Measurements from ENCODE around the gene CUL1. TPM values are rescaled to one million over a fixed set of nuclear protein-coding genes. Genes with fewer than 3 reads are reported as not detected.
A peak's percentile ranks its signal among the peaks of the same experiment; 100 is the strongest.

CUL1 gene
- total and polyA plus RNA-seq, 4 donors, result 22.9 to 56.5 (median 32.8) TPM

DNA sequence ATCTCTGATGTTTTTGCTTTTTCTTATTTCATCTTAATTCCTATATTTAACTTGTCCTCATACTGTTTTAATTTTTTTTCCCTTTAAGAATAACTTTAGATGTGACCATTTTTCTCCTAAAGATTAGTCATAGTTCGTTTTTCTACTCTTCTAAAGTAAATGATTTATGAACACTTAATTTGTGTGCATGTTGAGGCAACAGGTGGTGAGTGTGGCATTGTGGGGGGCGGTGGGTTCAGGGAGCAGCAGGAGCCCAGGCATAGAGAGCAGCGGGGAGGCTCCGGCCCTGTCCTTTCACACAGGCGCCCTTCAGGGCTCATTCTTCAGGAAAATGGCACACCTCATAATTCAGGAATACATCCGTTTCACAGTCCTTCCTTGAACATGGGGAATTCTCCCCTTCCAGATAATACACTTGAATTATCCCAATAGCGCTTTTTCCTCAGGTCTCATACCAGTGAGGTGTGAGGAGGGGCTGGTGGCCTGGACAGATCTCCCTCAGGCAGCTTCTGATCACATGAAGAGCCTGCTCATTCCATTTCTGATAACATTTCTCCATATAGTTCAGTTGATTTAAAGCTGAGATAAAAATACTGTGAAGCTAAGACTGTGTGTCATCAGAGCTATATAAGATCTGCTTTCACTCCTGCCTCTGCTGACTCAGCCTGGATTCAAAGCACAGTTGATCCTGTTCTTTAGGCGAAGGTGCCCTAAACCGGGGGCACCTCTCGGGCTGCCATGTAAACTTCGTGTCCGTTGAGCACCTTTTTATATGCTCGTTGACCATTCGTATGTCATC, 40.2 kb downstream of the CUL1 start:
- TF ChIP-seq, protein P1, sequence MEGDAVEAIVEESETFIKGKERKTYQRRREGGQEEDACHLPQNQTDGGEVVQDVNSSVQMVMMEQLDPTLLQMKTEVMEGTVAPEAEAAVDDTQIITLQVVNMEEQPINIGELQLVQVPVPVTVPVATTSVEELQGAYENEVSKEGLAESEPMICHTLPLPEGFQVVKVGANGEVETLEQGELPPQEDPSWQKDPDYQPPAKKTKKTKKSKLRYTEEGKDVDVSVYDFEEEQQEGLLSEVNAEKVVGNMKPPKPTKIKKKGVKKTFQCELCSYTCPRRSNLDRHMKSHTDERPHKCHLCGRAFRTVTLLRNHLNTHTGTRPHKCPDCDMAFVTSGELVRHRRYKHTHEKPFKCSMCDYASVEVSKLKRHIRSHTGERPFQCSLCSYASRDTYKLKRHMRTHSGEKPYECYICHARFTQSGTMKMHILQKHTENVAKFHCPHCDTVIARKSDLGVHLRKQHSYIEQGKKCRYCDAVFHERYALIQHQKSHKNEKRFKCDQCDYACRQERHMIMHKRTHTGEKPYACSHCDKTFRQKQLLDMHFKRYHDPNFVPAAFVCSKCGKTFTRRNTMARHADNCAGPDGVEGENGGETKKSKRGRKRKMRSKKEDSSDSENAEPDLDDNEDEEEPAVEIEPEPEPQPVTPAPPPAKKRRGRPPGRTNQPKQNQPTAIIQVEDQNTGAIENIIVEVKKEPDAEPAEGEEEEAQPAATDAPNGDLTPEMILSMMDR (IDR thresholded peaks at IDR 0.05; ENCODE audit: control extremely low read depth, extremely low read depth), result no peak
- no peak overlapping the region for H3K27ac ChIP-seq (ENCODE audit: low read depth in 1 of 2, low read length in 1 of 2)
- 91 to 94% methylated on average over 14 of the region's 14 CpGs for WGBS, 2 donors
- no peak overlapping the region for H3K9ac ChIP-seq (ENCODE audit: insufficient read depth in 1 of 2, low read length in 2 of 2)
- peaks cover 8 to 34% (median 24%) of the 10 kb centered on the region in 4 donors for H3K36me3 ChIP-seq (ENCODE audit: control insufficient read depth in 4 of 4, insufficient read depth in 4 of 4, low read length in 4 of 4)
- DNase-seq (no peak), ATAC-seq (ENCODE audit: insufficient read depth, low FRiP score) (no peak)
- no peaks in the 10 kb centered on the region for H3K27me3 ChIP-seq (ENCODE audit: control insufficient read depth in 3 of 3, insufficient read depth in 3 of 3, low read length in 2 of 3)
- no peak overlapping the region for H3K4me3 ChIP-seq
- H3K9me3 ChIP-seq (ENCODE audit: control insufficient read depth in 4 of 4, insufficient read depth in 3 of 4, low read length in 3 of 4), result no peaks in the 10 kb centered on the region
- peaks cover 0 to 1% (median 0%) of the 10 kb centered on the region in 5 donors for H3K4me1 ChIP-seq (ENCODE audit: control insufficient read depth in 5 of 5, insufficient read depth in 5 of 5, low read length in 5 of 5)

DNA sequence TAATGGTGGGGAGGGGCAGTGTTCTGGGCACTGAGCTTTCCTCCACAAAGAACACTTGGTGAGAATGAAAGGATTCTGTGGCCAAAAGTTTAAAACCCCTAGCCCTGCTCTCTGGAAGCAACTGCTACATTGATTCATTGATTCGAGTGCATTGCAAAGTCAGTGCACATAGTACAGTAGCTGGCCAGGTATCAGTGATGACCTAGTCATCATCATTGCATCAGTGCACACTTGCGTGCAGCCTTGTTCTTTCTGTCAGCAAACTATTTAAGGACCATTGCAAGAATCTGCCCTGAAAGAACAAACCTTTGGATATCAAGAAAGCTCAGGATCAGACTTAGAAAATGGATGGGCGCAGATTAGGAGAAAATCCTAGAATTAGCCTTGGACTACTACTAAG, 47.4 kb downstream of the CUL1 start:
- no peak overlapping the region for H3K27ac ChIP-seq (ENCODE audit: low read depth in 1 of 2, low read length in 1 of 2)
- 88 to 92% methylated on average over 3 of the region's 3 CpGs for WGBS, 2 donors
- no peak for DNase-seq

GRCh38 chr7:148747274-148747673, 48.6 kb downstream of the CUL1 start:
- H3K9me3 ChIP-seq (ENCODE audit: control insufficient read depth in 4 of 4, insufficient read depth in 3 of 4, low read length in 3 of 4), result no peaks in the 10 kb centered on the region
- peaks cover 0 to 10% (median 5%) of the 10 kb centered on the region in 4 donors for H3K36me3 ChIP-seq (ENCODE audit: control insufficient read depth in 4 of 4, insufficient read depth in 4 of 4, low read length in 4 of 4)
- ATAC-seq (ENCODE audit: insufficient read depth, low FRiP score) (no peak), DNase-seq (peak; percentile 35 to 41 (median 37))
- TF ChIP-seq, protein P1 (IDR thresholded peaks at IDR 0.05; ENCODE audit: control extremely low read depth, extremely low read depth), result no peak
- H3K4me3 ChIP-seq, result no peak overlapping the region
- H3K9ac ChIP-seq (ENCODE audit: insufficient read depth in 1 of 2, low read length in 2 of 2), result no peak overlapping the region
- H3K27me3 ChIP-seq (ENCODE audit: control insufficient read depth in 3 of 3, insufficient read depth in 3 of 3, low read length in 2 of 3), result no peaks in the 10 kb centered on the region
- WGBS, 2 donors, result 46 to 58% methylated on average over 3 of the region's 3 CpGs
- H3K4me1 ChIP-seq (ENCODE audit: control insufficient read depth in 5 of 5, insufficient read depth in 5 of 5, low read length in 5 of 5), result no peaks in the 10 kb centered on the region
- no peak overlapping the region for H3K27ac ChIP-seq (ENCODE audit: low read depth in 1 of 2, low read length in 1 of 2)

More for the DNA sequence above, 47.4 kb downstream of the CUL1 start:
- TF ChIP-seq, protein P1 (IDR thresholded peaks at IDR 0.05; ENCODE audit: control extremely low read depth, extremely low read depth), result no peak
- Histone ChIP-seq H3K4me3 (no peak overlapping the region), H3K9me3 (ENCODE audit: control insufficient read depth in 4 of 4, insufficient read depth in 3 of 4, low read length in 3 of 4) (no peaks in the 10 kb centered on the region), H3K27me3 (ENCODE audit: control insufficient read depth in 3 of 3, insufficient read depth in 3 of 3, low read length in 2 of 3) (no peaks in the 10 kb centered on the region), H3K36me3 (ENCODE audit: control insufficient read depth in 4 of 4, insufficient read depth in 4 of 4, low read length in 4 of 4) (peaks cover 0 to 14% (median 7%) of the 10 kb centered on the region in 4 donors), H3K4me1 (ENCODE audit: control insufficient read depth in 5 of 5, insufficient read depth in 5 of 5, low read length in 5 of 5) (no peaks in the 10 kb centered on the region), H3K9ac (ENCODE audit: insufficient read depth in 1 of 2, low read length in 2 of 2) (no peak overlapping the region)
- ATAC-seq (ENCODE audit: insufficient read depth, low FRiP score), result no peak
